GM12878 (cell line): Measurements from ENCODE around the gene DUSP22. TPM values are rescaled to one million over a fixed set of nuclear protein-coding genes. Genes with fewer than 3 reads are reported as not detected.
A peak's percentile ranks its signal among the peaks of the same experiment; 100 is the strongest.

Source experiments
- CREB1 ChIP-seq: IDR thresholded peaks from 2 replicates; pipeline ENCODE4 v1.6.1; 2012; ENCODE audit warnings: low read depth, mild to moderate bottlenecking, inconsistent platforms
- EZH2 ChIP-seq: IDR thresholded peaks from 2 replicates; pipeline ENCODE4 v1.6.1; 2012; ENCODE audit warnings: low read depth, mild to moderate bottlenecking, control low read depth, inconsistent platforms, low read length, borderline replicate concordance; ENCODE audit not compliant: control insufficient read depth
- HDGF ChIP-seq: fragments of 450-650 bp; IDR thresholded peaks from 2 replicates; pipeline ENCODE4 v1.6.1; 2016; ENCODE audit warnings: antibody characterized with exemption
- IRF5 ChIP-seq: fragments of 450-650 bp; IDR thresholded peaks from 2 replicates; pipeline ENCODE4 v1.6.1; 2017; ENCODE audit warnings: borderline replicate concordance
- PAX5 ChIP-seq: IDR thresholded peaks from 2 replicates; pipeline ENCODE4 v1.6.1; 2011; ENCODE audit warnings: low read depth, low read length, borderline replicate concordance
- RAD51 ChIP-seq: fragments of 450-650 bp; IDR thresholded peaks from 2 replicates; pipeline ENCODE4 v1.6.1; 2016; ENCODE audit warnings: moderate library complexity, mild to moderate bottlenecking, inconsistent platforms
- RELB ChIP-seq: fragments of 450-650 bp; IDR thresholded peaks from 2 replicates; pipeline ENCODE4 v1.6.1; 2017; ENCODE audit warnings: low read depth, mild to moderate bottlenecking, moderate library complexity
- RFX5 ChIP-seq: IDR thresholded peaks from 2 replicates; pipeline ENCODE4 v1.6.1; 2011; ENCODE audit warnings: low read depth, low read length, improper control_type of control experiment
- polyA plus RNA-seq, 11 experiments: library from polyadenylated mRNA; depleted of rRNA in 4 of 11; unstranded in 6 of 11; stranded (reverse) in 5 of 11; fragments of >200 nt; fragmentation: Nextera tagmentation in 4 of 11; fragmentation: Illumina TruSeq in 1 of 11; extraction: Ambion mirVana in 4 of 11; extraction: Trizol in 1 of 11; gene quantifications; 1 replicate in 1 of 11; 2 replicates in 10 of 11; pipeline versions ENCODE4 v1.2.1 to v1.2.3, GENCODE V29; 2011 to 2016; ENCODE audit warnings: inconsistent platforms in 2 of 11, missing spikeins in 2 of 11, low read depth in 1 of 11
- total RNA-seq, 4 experiments: library from RNA; depleted of rRNA in 3 of 4; stranded (reverse); fragments of >200 nt in 3 of 4; fragmentation: Illumina TruSeq in 1 of 4; extraction: Trizol in 1 of 4; gene quantifications; 2 replicates each; pipeline versions ENCODE4 v1.2.1 to v1.2.3, GENCODE V29; 2013 to 2021
- TF ChIP-seq, protein P1 (sequence below): fragments of 450-650 bp; IDR thresholded peaks from 2 replicates; pipeline ENCODE4 v1.6.1; 2017; ENCODE audit warnings: mild to moderate bottlenecking, moderate library complexity
- TF ChIP-seq, protein P2 (sequence below): fragments of 450-650 bp; formaldehyde crosslinking; IDR thresholded peaks from 2 replicates; pipeline ENCODE4 v1.4.0; 2022; ENCODE audit warnings: mild to moderate bottlenecking, moderate library complexity

Gene DUSP22
- total and polyA plus RNA-seq, 10 of the 15 experiments (the other 5 are each of a cell fraction or from before 2014, with no cell fraction given) = 78.9 to 156 (median 107) TPM

- TF ChIP-seq RELB = peak; percentile 16; the same call in 1 of the 2 replicates
- TF ChIP-seq IRF5 = no peak
- no peak for TF ChIP-seq RFX5
- TF ChIP-seq EZH2 = 0 out of 2 replicates have a peak, but pooled peaks have one; percentile 53
- peak; percentile 47; the same call in 1 of the 2 replicates for TF ChIP-seq PAX5
- TF ChIP-seq HDGF = no peak
- TF ChIP-seq, protein P1, sequence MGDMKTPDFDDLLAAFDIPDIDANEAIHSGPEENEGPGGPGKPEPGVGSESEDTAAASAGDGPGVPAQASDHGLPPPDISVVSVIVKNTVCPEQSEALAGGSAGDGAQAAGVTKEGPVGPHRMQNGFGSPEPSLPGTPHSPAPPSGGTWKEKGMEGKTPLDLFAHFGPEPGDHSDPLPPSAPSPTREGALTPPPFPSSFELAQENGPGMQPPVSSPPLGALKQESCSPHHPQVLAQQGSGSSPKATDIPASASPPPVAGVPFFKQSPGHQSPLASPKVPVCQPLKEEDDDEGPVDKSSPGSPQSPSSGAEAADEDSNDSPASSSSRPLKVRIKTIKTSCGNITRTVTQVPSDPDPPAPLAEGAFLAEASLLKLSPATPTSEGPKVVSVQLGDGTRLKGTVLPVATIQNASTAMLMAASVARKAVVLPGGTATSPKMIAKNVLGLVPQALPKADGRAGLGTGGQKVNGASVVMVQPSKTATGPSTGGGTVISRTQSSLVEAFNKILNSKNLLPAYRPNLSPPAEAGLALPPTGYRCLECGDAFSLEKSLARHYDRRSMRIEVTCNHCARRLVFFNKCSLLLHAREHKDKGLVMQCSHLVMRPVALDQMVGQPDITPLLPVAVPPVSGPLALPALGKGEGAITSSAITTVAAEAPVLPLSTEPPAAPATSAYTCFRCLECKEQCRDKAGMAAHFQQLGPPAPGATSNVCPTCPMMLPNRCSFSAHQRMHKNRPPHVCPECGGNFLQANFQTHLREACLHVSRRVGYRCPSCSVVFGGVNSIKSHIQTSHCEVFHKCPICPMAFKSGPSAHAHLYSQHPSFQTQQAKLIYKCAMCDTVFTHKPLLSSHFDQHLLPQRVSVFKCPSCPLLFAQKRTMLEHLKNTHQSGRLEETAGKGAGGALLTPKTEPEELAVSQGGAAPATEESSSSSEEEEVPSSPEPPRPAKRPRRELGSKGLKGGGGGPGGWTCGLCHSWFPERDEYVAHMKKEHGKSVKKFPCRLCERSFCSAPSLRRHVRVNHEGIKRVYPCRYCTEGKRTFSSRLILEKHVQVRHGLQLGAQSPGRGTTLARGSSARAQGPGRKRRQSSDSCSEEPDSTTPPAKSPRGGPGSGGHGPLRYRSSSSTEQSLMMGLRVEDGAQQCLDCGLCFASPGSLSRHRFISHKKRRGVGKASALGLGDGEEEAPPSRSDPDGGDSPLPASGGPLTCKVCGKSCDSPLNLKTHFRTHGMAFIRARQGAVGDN = peak; percentile 16; the same call in 1 of the 2 replicates
- TF ChIP-seq RAD51 = peak; percentile 47; the same call in 1 of the 2 replicates
- TF ChIP-seq CREB1 = no peak
- TF ChIP-seq, protein P2, sequence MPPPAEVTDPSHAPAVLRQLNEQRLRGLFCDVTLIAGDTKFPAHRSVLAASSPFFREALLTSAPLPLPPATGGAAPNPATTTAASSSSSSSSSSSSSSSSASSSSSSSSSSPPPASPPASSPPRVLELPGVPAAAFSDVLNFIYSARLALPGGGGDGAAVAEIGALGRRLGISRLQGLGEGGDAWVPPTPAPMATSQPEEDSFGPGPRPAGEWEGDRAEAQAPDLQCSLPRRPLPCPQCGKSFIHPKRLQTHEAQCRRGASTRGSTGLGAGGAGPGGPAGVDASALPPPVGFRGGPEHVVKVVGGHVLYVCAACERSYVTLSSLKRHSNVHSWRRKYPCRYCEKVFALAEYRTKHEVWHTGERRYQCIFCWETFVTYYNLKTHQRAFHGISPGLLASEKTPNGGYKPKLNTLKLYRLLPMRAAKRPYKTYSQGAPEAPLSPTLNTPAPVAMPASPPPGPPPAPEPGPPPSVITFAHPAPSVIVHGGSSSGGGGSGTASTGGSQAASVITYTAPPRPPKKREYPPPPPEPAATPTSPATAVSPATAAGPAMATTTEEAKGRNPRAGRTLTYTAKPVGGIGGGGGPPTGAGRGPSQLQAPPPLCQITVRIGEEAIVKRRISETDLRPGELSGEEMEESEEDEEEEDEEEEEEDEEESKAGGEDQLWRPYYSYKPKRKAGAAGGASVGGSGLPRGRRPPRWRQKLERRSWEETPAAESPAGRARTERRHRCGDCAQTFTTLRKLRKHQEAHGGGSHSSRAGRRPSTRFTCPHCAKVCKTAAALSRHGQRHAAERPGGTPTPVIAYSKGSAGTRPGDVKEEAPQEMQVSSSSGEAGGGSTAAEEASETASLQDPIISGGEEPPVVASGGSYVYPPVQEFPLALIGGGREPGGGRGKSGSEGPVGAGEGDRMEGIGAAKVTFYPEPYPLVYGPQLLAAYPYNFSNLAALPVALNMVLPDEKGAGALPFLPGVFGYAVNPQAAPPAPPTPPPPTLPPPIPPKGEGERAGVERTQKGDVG (CRISPR knock-in tag) = 0 out of 2 replicates have a peak, but pooled peaks have one; percentile 55
These were observed 86.0 kb downstream of the DUSP22 start (continued) for GRCh38 chr6:378090-378957.
